Astrocyte (in vitro differentiated cells and primary cell): ENCODE data around the gene ATRN. TPM values are rescaled to one million over a fixed set of nuclear protein-coding genes. Genes with fewer than 3 reads are reported as not detected.

Experiments
- DNase-seq: peaks from one replicate; pipeline ENCODE4 v3.0.0-alpha.2; 2010; ENCODE audit warnings: low read depth
- FAIRE-seq: peaks from 2 replicates; lab custom pipeline; 2011; peaks lifted over from hg19 to GRCh38; lab: Jason Lieb, UNC
- H2AFZ ChIP-seq: 2 replicates; pipeline ENCODE4 v1.6.0; 2012; ENCODE audit warnings: low read depth, low read length, inconsistent platforms
- H3K27ac ChIP-seq: 2 replicates; pipeline ENCODE4 v1.5.1; 2011; ENCODE audit warnings: low read depth, low read length, inconsistent platforms
- H3K27me3 ChIP-seq: 2 replicates; pipeline ENCODE4 v1.6.0; 2011; ENCODE audit warnings: low read length, inconsistent platforms; ENCODE audit not compliant: insufficient read depth
- H3K36me3 ChIP-seq: 2 replicates; pipeline ENCODE4 v1.5.1; 2011; ENCODE audit warnings: low read length, inconsistent platforms; ENCODE audit not compliant: insufficient read depth
- H3K4me1 ChIP-seq: 2 replicates; pipeline ENCODE4 v1.5.1; 2011; ENCODE audit warnings: low read length, inconsistent platforms; ENCODE audit not compliant: insufficient read depth
- H3K4me2 ChIP-seq: 2 replicates; pipeline ENCODE4 v1.6.0; 2012; ENCODE audit warnings: low read length, inconsistent platforms
- H3K4me3 ChIP-seq: 2 replicates; pipeline ENCODE4 v1.5.1; 2011; ENCODE audit warnings: low read depth, mild to moderate bottlenecking, low read length, inconsistent platforms; ENCODE audit not compliant: insufficient read depth
- H3K79me2 ChIP-seq: 2 replicates; pipeline ENCODE4 v1.6.0; 2012; ENCODE audit warnings: mild to moderate bottlenecking, low read length, inconsistent platforms; ENCODE audit not compliant: insufficient read depth
- H3K9ac ChIP-seq: 2 replicates; pipeline ENCODE4 v1.6.0; 2012; ENCODE audit warnings: mild to moderate bottlenecking, low read length, inconsistent platforms
- H3K9me3 ChIP-seq: 2 replicates; pipeline ENCODE4 v1.5.1; 2012; ENCODE audit warnings: low read depth, mild to moderate bottlenecking, low read length, inconsistent platforms; ENCODE audit not compliant: insufficient read depth
- H4K20me1 ChIP-seq: 2 replicates; pipeline ENCODE4 v1.6.0; 2012; ENCODE audit warnings: low read length, inconsistent platforms; ENCODE audit not compliant: insufficient read depth
- H3K27ac Mint-ChIP-seq: one replicate; pipeline ENCODE4 v1.8.0; 2021; ENCODE audit warnings: mild to moderate bottlenecking, mixed read lengths; ENCODE audit not compliant: unreplicated experiment
- H3K27me3 Mint-ChIP-seq: one replicate; pipeline ENCODE4 v1.8.0; 2021; ENCODE audit warnings: low read depth, mixed read lengths; ENCODE audit not compliant: unreplicated experiment
- H3K36me3 Mint-ChIP-seq: one replicate; pipeline ENCODE4 v1.8.0; 2021; ENCODE audit warnings: low read depth, mixed read lengths; ENCODE audit not compliant: unreplicated experiment
- H3K4me1 Mint-ChIP-seq: one replicate; pipeline ENCODE4 v1.8.0; 2021; ENCODE audit warnings: low read depth, mixed read lengths; ENCODE audit not compliant: unreplicated experiment
- H3K4me3 Mint-ChIP-seq: one replicate; pipeline ENCODE4 v1.8.0; 2021; ENCODE audit warnings: mild to moderate bottlenecking, moderate library complexity, mixed read lengths; ENCODE audit not compliant: unreplicated experiment
- H3K9me3 Mint-ChIP-seq: one replicate; pipeline ENCODE4 v1.8.0; 2021; ENCODE audit warnings: mild to moderate bottlenecking, mixed read lengths; ENCODE audit not compliant: unreplicated experiment
- CTCF ChIP-seq: IDR thresholded peaks from 2 replicates; pipeline ENCODE4 v1.5.1; 2011; ENCODE audit warnings: low read depth, mild to moderate bottlenecking, inconsistent platforms, low read length, moderate library complexity; ENCODE audit not compliant: insufficient read depth
- EZH2 ChIP-seq: IDR thresholded peaks from 2 replicates; pipeline ENCODE4 v1.6.1; 2012; ENCODE audit warnings: mild to moderate bottlenecking, low read length, inconsistent platforms; ENCODE audit not compliant: insufficient read depth
- total RNA-seq: library from RNA; stranded (reverse); gene quantifications from 2 replicates; pipeline ENCODE4 v1.2.1, GENCODE V29; 2021

Gene ATRN
- total RNA-seq, 1 donor from 2014 or later: 33.8 TPM

- no peaks in the 10 kb centered on the region for H3K79me2 ChIP-seq
- H3K27me3 ChIP-seq: peaks cover under 1% of the 10 kb centered on the region
- no peak for FAIRE-seq
- DNase-seq: no peak
- Mint-ChIP-seq H3K27me3 (peaks cover 5% of the 10 kb centered on the region), H3K4me3 (no peak overlapping the region), H3K9me3 (no peaks in the 10 kb centered on the region), H3K36me3 (no peaks in the 10 kb centered on the region), H3K4me1 (peaks cover 2% of the 10 kb centered on the region), H3K27ac (no peak overlapping the region)
- no peak overlapping the region for H3K9ac ChIP-seq
- H3K9me3 ChIP-seq: no peaks in the 10 kb centered on the region
- H3K4me2 ChIP-seq: no peak overlapping the region
- TF ChIP-seq CTCF (no peak), EZH2 (no peak)
- H3K4me1 ChIP-seq: no peaks in the 10 kb centered on the region
- no peaks in the 10 kb centered on the region for H3K36me3 ChIP-seq
- H3K4me3 ChIP-seq: no peak overlapping the region
- H2AFZ ChIP-seq: no peak overlapping the region
- H3K27ac ChIP-seq: no peak overlapping the region
- H4K20me1 ChIP-seq: no peaks in the 10 kb centered on the region
Observed at GRCh38 chr20:3433744-3434143, 37.1 kb upstream of the ATRN start.

GRCh38 chr20:3434232-3434631 lies 36.6 kb upstream of the ATRN start:
- Mint-ChIP-seq H3K27me3 (peaks cover 5% of the 10 kb centered on the region), H3K4me1 (peaks cover 2% of the 10 kb centered on the region), H3K9me3 (no peaks in the 10 kb centered on the region), H3K36me3 (no peaks in the 10 kb centered on the region), H3K27ac (no peak overlapping the region), H3K4me3 (no peak overlapping the region)
- Histone ChIP-seq H3K9ac (no peak overlapping the region), H3K36me3 (no peaks in the 10 kb centered on the region), H3K4me1 (no peaks in the 10 kb centered on the region), H3K27ac (no peak overlapping the region), H3K79me2 (no peaks in the 10 kb centered on the region), H3K4me2 (no peak overlapping the region), H3K27me3 (peaks cover 3% of the 10 kb centered on the region), H2AFZ (no peak overlapping the region), H3K9me3 (no peaks in the 10 kb centered on the region), H4K20me1 (no peaks in the 10 kb centered on the region), H3K4me3 (no peak overlapping the region)
- TF ChIP-seq EZH2: no peak
- TF ChIP-seq CTCF: no peak
- FAIRE-seq: no peak
- no peak for DNase-seq

GRCh38 chr20:3436864-3437574 lies 33.8 kb upstream of the ATRN start:
- no peak for FAIRE-seq
- Histone ChIP-seq H4K20me1 (no peaks in the 10 kb centered on the region), H3K4me2 (no peak overlapping the region), H3K9me3 (no peaks in the 10 kb centered on the region), H3K4me1 (no peaks in the 10 kb centered on the region), H3K4me3 (no peak overlapping the region), H2AFZ (no peak overlapping the region), H3K27ac (no peak overlapping the region), H3K36me3 (no peaks in the 10 kb centered on the region), H3K27me3 (peaks cover 7% of the 10 kb centered on the region), H3K79me2 (no peaks in the 10 kb centered on the region), H3K9ac (no peak overlapping the region)
- Mint-ChIP-seq H3K4me3 (no peak overlapping the region), H3K36me3 (no peaks in the 10 kb centered on the region), H3K9me3 (no peaks in the 10 kb centered on the region), H3K27me3 (peaks cover 5% of the 10 kb centered on the region), H3K4me1 (no peaks in the 10 kb centered on the region), H3K27ac (no peak overlapping the region)
- no peak for DNase-seq
- TF ChIP-seq EZH2 (no peak), CTCF (no peak)
